GM12878 (cell line): ENCODE measurements around the gene STIL. TPM values are rescaled to one million over a fixed set of nuclear protein-coding genes. Genes with fewer than 3 reads are reported as not detected.

Experiments
- ATAC-seq: fragments of 200-7000 bp; cut with Tn5 transposase; 3 replicates; pipeline ENCODE4 v1.9.1; 2020; ENCODE audit warnings: mild to moderate bottlenecking, moderate library complexity
- BruUV-seq: library from RNA; stranded (reverse); fragments of 400-500 nt; replicated peaks from 2 replicates; lab custom pipeline; 2021; lab: Mats Ljungman, UMichigan
- CTCF ChIA-PET: fragments of 300-600 bp; sonication (Branson Sonifier 250); formaldehyde crosslinking; extraction: SDS; loops from one replicate; lab custom pipeline; 2021; ENCODE audit warnings: inconsistent platforms; lab: Yijun Ruan, JAX
- POLR2A ChIA-PET: fragments of 350-600 bp; formaldehyde crosslinking; extraction: SDS; loops from one replicate; lab custom pipeline; 2021; ENCODE audit warnings: inconsistent platforms; lab: Charles Lee
- RAD21 ChIA-PET: fragments of 300-600 bp; sonication (Branson Sonifier 250); formaldehyde crosslinking; loops from one replicate; lab custom pipeline; 2023; ENCODE audit warnings: antibody characterized with exemption; ENCODE audit not compliant: unreplicated experiment; lab: Charles Lee
- SMC1A ChIA-PET: fragments of 300-600 bp; sonication (Branson Sonifier 250); formaldehyde crosslinking; loops from one replicate; lab custom pipeline; 2023; ENCODE audit not compliant: unreplicated experiment, uncharacterized antibody; lab: Charles Lee
- DNase-seq: peaks from one replicate; pipeline ENCODE4 v3.0.0-alpha.2; 2011; ENCODE audit warnings: low read depth, low spot score
- FAIRE-seq: peaks from 3 replicates; lab custom pipeline; 2011; peaks lifted over from hg19 to GRCh38; lab: Jason Lieb, UNC
- H2AFZ ChIP-seq: 2 replicates; pipeline ENCODE4 v1.6.0; 2011; ENCODE audit warnings: low read depth, low read length, control low read depth; ENCODE audit not compliant: control insufficient read depth
- H3K27ac ChIP-seq: 2 replicates; pipeline ENCODE4 v1.5.1; 2011; ENCODE audit warnings: control low read depth; ENCODE audit not compliant: control insufficient read depth, insufficient read depth
- H3K27me3 ChIP-seq, 2 experiments: replicated peaks in 1 of 2; 2 replicates each; pipeline versions ENCODE4 v1.6.0 to v1.6.1; 2011; ENCODE audit warnings: low read length in 1 of 2; ENCODE audit not compliant: control insufficient read depth in 2 of 2, insufficient read depth in 2 of 2
- H3K36me3 ChIP-seq, 2 experiments: 2 replicates each; pipeline ENCODE4 v1.5.1; 2011; ENCODE audit warnings: low read length in 1 of 2; ENCODE audit not compliant: control insufficient read depth in 2 of 2, insufficient read depth in 2 of 2
- H3K4me1 ChIP-seq: 2 replicates; pipeline ENCODE4 v1.6.1; 2011; ENCODE audit warnings: mild to moderate bottlenecking, low read length, moderate library complexity, mixed read lengths; ENCODE audit not compliant: control insufficient read depth, insufficient read depth
- H3K4me2 ChIP-seq: 2 replicates; pipeline ENCODE4 v1.6.0; 2011; ENCODE audit warnings: control low read depth; ENCODE audit not compliant: control insufficient read depth, insufficient read depth
- H3K4me3 ChIP-seq: fragments of 200-600 bp; sonication (generic); 2 replicates; pipeline ENCODE4 v1.5.1; 2016
- H3K79me2 ChIP-seq: 2 replicates; pipeline ENCODE4 v1.6.0; 2011; ENCODE audit warnings: low read length; ENCODE audit not compliant: control insufficient read depth, insufficient read depth
- H3K9ac ChIP-seq: 2 replicates; pipeline ENCODE4 v1.8.0; 2011; ENCODE audit warnings: low read length, control low read depth, mixed read lengths; ENCODE audit not compliant: control insufficient read depth, insufficient read depth
- H3K9me3 ChIP-seq: replicated peaks from 3 replicates; pipeline ENCODE4 v1.5.1; 2011; ENCODE audit warnings: mild to moderate bottlenecking, low read length; ENCODE audit not compliant: control insufficient read depth, insufficient read depth
- H4K20me1 ChIP-seq: 2 replicates; pipeline ENCODE4 v1.6.0; 2011; ENCODE audit not compliant: control insufficient read depth, insufficient read depth
- BMI1 ChIP-seq: fragments of 450-650 bp; IDR thresholded peaks from 2 replicates; pipeline ENCODE4 v1.6.1; 2016; ENCODE audit warnings: mild to moderate bottlenecking, moderate library complexity, borderline replicate concordance
- IRF4 ChIP-seq: IDR thresholded peaks from 2 replicates; pipeline ENCODE4 v1.6.1; 2011; ENCODE audit warnings: low read depth, low read length
- MYB ChIP-seq: fragments of 150-350 bp; IDR thresholded peaks from 2 replicates; pipeline ENCODE4 v1.6.1; 2014; ENCODE audit warnings: mild to moderate bottlenecking, low read depth, low read length, borderline replicate concordance
- NFIC ChIP-seq: IDR thresholded peaks from 2 replicates; pipeline ENCODE4 v1.6.1; 2012; ENCODE audit warnings: low read depth, mild to moderate bottlenecking, inconsistent platforms, low read length, moderate library complexity
- NFXL1 ChIP-seq: fragments of 450-650 bp; IDR thresholded peaks from 2 replicates; pipeline ENCODE4 v1.6.1; 2017; ENCODE audit warnings: antibody characterized with exemption, mild to moderate bottlenecking, borderline replicate concordance
- NFYA ChIP-seq: IDR thresholded peaks from 2 replicates; pipeline ENCODE4 v1.6.1; 2011; ENCODE audit warnings: low read depth, mild to moderate bottlenecking, low read length, improper control_type of control experiment, borderline replicate concordance
- PAX5 ChIP-seq: IDR thresholded peaks from 2 replicates; pipeline ENCODE4 v1.6.1; 2011; ENCODE audit warnings: low read depth, low read length, borderline replicate concordance
- SRF ChIP-seq, 2 experiments: IDR thresholded peaks; 2 replicates each; pipeline ENCODE4 v1.6.1; 2011; ENCODE audit warnings: low read depth in 2 of 2, low read length in 2 of 2, mild to moderate bottlenecking in 1 of 2, moderate library complexity in 1 of 2
- TBL1XR1 ChIP-seq: IDR thresholded peaks from 2 replicates; pipeline ENCODE4 v1.6.1; 2012; ENCODE audit warnings: low read depth, low read length, improper control_type of control experiment
- WGBS: methylation state at CpG from one replicate; pipeline ENCODE4 v1.1.6; 2016; ENCODE audit warnings: low lambda C conversion rate; ENCODE audit not compliant: insufficient replicate concordance, insufficient coverage; ENCODE audit errors: missing lambda C conversion rate; 5-methylcytosine and 5-hydroxymethylcytosine counted together
- in situ Hi-C: fragments of 300-500 bp; cut with MboI; formaldehyde crosslinking; loops from 9 replicates; pipeline ENCODE4 v1.14.3; 2018; ENCODE audit warnings: mixed read lengths
- intact Hi-C: fragments of 100-400 bp; cut with micrococcal nuclease; formaldehyde crosslinking; loops from one replicate; pipeline ENCODE4 v1.14.2; 2022; ENCODE audit not compliant: unreplicated experiment
- polyA plus RNA-seq, 11 experiments: library from polyadenylated mRNA; depleted of rRNA in 4 of 11; unstranded in 6 of 11; stranded (reverse) in 5 of 11; fragments of >200 nt; fragmentation: Nextera tagmentation in 4 of 11; fragmentation: Illumina TruSeq in 1 of 11; extraction: Ambion mirVana in 4 of 11; extraction: Trizol in 1 of 11; gene quantifications; 1 replicate in 1 of 11; 2 replicates in 10 of 11; pipeline versions ENCODE4 v1.2.1 to v1.2.3, GENCODE V29; 2011 to 2016; ENCODE audit warnings: inconsistent platforms in 2 of 11, missing spikeins in 2 of 11, low read depth in 1 of 11
- total RNA-seq, 4 experiments: library from RNA; depleted of rRNA in 3 of 4; stranded (reverse); fragments of >200 nt in 3 of 4; fragmentation: Illumina TruSeq in 1 of 4; extraction: Trizol in 1 of 4; gene quantifications; 2 replicates each; pipeline versions ENCODE4 v1.2.1 to v1.2.3, GENCODE V29; 2013 to 2021
- TF ChIP-seq, protein P1 (sequence below): IDR thresholded peaks from 2 replicates; pipeline ENCODE4 v1.6.1; 2011; ENCODE audit warnings: low read depth, low read length, improper control_type of control experiment, borderline replicate concordance
- TF ChIP-seq, protein P2 (sequence below): fragments of 450-650 bp; conservative IDR thresholded peaks from 2 replicates; pipeline ENCODE4 v1.6.1; 2017; ENCODE audit warnings: mild to moderate bottlenecking, moderate library complexity
- TF ChIP-seq, protein P3 (sequence below): IDR thresholded peaks from 2 replicates; pipeline ENCODE4 v1.6.1; 2012; ENCODE audit warnings: low read depth, low read length, improper control_type of control experiment
- TF ChIP-seq, protein P4 (sequence below): fragments of 450-650 bp; formaldehyde crosslinking; IDR thresholded peaks from 2 replicates; pipeline ENCODE4 v1.5.0; 2022; ENCODE audit warnings: mild to moderate bottlenecking, missing genetic modification characterization

The STIL gene
- total and polyA plus RNA-seq, 10 of the 15 experiments (the other 5 are each of a cell fraction or from before 2014, with no cell fraction given), result 6.0 to 35.1 (median 26.5) TPM

DNA sequence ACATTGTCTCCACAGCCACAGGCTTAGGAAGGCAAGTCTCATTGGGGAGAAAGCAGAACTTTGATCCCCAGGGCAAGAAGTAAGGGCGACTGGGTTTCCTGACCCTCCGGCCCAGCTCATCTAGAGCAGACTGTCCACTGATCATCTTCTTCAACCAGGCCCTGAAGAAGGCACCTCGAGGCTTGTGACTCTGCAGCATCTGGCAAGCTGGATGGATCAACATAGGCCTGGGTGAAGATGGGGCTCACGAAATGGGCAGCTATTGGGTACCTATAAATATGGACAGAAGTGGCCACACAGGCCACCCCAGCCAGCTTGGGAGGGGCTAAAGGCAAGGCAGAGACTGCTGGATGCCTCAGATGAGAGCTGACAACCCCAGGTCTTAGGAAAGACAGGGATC lies 94.9 kb downstream of the STIL start:
- Histone ChIP-seq H2AFZ (no peak overlapping the region), H3K9me3 (no peaks in the 10 kb centered on the region), H3K4me2 (no peak overlapping the region), H3K27ac (no peak overlapping the region), H3K27me3 (peaks cover 2 to 4% of the 10 kb centered on the region in 2 experiments; a peak in 3 of 4 replicates), H3K36me3 (no peaks in the 10 kb centered on the region), H3K9ac (no peak overlapping the region), H3K4me3 (no peak overlapping the region), H3K4me1 (no peaks in the 10 kb centered on the region), H4K20me1 (no peaks in the 10 kb centered on the region), H3K79me2 (no peaks in the 10 kb centered on the region)
- no TSS peak for BruUV-seq
- RAD21 ChIA-PET, result no interaction called here
- in situ Hi-C loops, result no loop called here
- CTCF ChIA-PET, result interaction anchor here (0.6 kb wide), 1 partner anchor 218 kb away, joined by 3 read pairs; no protein-coding TSS in a partner anchor
- WGBS, result 3% methylated on average over 4 of the region's 4 CpGs
- ATAC-seq (no peak), DNase-seq (no peak), FAIRE-seq (no peak)
- intact Hi-C loops, result no loop called here
- POLR2A ChIA-PET, result no interaction called here
- SMC1A ChIA-PET, result no interaction called here
- TF ChIP-seq TBL1XR1 (no peak), IRF4 (no peak), BMI1 (no peak), MYB (no peak), NFXL1 (no peak), PAX5 (no peak), NFYA (no peak), SRF (IDR thresholded peaks at IDR 0.05; ENCODE audit: low read depth in 2 of 2, low read length in 2 of 2) (no peak), NFIC (no peak)
- TF ChIP-seq, protein P1, sequence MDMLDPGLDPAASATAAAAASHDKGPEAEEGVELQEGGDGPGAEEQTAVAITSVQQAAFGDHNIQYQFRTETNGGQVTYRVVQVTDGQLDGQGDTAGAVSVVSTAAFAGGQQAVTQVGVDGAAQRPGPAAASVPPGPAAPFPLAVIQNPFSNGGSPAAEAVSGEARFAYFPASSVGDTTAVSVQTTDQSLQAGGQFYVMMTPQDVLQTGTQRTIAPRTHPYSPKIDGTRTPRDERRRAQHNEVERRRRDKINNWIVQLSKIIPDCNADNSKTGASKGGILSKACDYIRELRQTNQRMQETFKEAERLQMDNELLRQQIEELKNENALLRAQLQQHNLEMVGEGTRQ, result no peak
- TF ChIP-seq, protein P2, sequence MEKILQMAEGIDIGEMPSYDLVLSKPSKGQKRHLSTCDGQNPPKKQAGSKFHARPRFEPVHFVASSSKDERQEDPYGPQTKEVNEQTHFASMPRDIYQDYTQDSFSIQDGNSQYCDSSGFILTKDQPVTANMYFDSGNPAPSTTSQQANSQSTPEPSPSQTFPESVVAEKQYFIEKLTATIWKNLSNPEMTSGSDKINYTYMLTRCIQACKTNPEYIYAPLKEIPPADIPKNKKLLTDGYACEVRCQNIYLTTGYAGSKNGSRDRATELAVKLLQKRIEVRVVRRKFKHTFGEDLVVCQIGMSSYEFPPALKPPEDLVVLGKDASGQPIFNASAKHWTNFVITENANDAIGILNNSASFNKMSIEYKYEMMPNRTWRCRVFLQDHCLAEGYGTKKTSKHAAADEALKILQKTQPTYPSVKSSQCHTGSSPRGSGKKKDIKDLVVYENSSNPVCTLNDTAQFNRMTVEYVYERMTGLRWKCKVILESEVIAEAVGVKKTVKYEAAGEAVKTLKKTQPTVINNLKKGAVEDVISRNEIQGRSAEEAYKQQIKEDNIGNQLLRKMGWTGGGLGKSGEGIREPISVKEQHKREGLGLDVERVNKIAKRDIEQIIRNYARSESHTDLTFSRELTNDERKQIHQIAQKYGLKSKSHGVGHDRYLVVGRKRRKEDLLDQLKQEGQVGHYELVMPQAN, result no peak
- TF ChIP-seq, protein P3, sequence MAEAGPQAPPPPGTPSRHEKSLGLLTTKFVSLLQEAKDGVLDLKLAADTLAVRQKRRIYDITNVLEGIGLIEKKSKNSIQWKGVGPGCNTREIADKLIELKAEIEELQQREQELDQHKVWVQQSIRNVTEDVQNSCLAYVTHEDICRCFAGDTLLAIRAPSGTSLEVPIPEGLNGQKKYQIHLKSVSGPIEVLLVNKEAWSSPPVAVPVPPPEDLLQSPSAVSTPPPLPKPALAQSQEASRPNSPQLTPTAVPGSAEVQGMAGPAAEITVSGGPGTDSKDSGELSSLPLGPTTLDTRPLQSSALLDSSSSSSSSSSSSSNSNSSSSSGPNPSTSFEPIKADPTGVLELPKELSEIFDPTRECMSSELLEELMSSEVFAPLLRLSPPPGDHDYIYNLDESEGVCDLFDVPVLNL, result no peak
- TF ChIP-seq, protein P4, sequence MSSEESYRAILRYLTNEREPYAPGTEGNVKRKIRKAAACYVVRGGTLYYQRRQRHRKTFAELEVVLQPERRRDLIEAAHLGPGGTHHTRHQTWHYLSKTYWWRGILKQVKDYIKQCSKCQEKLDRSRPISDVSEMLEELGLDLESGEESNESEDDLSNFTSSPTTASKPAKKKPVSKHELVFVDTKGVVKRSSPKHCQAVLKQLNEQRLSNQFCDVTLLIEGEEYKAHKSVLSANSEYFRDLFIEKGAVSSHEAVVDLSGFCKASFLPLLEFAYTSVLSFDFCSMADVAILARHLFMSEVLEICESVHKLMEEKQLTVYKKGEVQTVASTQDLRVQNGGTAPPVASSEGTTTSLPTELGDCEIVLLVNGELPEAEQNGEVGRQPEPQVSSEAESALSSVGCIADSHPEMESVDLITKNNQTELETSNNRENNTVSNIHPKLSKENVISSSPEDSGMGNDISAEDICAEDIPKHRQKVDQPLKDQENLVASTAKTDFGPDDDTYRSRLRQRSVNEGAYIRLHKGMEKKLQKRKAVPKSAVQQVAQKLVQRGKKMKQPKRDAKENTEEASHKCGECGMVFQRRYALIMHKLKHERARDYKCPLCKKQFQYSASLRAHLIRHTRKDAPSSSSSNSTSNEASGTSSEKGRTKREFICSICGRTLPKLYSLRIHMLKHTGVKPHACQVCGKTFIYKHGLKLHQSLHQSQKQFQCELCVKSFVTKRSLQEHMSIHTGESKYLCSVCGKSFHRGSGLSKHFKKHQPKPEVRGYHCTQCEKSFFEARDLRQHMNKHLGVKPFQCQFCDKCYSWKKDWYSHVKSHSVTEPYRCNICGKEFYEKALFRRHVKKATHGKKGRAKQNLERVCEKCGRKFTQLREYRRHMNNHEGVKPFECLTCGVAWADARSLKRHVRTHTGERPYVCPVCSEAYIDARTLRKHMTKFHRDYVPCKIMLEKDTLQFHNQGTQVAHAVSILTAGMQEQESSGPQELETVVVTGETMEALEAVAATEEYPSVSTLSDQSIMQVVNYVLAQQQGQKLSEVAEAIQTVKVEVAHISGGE (CRISPR knock-in tag), result no peak
